ENCODE results near the gene ATM.
"Not testable (repeated sequence)": the region's sequence is repeated elsewhere in the genome, so short reads cannot be mapped to it uniquely, and the experiment has no call there.

The ATM gene

DNA sequence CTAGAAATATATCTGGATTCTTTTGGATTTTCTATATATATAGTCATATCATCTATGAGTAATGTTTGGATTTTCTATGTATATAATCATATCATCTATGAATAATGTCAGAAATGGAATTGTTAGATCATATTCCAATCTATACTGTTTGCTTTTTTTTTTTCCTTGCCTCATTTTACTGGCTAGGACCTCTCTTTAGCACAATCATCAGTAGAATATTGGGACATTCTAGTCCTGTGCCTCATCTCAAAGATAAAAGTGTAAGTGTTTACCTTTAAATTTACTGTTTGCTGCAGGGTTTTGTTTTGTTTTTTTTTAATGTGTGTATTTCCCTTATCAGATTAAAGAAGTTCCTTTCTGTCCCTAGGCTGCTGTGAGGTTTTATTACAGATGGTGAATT, 147.4 kb downstream of the ATM start:
- DNase-seq (ENCODE audit: low spot score): no peak

- DNase-seq (ENCODE audit: low spot score): no peak
Measured at GRCh38 chr11:108370990-108371389, 148.1 kb downstream of the ATM start.

DNA sequence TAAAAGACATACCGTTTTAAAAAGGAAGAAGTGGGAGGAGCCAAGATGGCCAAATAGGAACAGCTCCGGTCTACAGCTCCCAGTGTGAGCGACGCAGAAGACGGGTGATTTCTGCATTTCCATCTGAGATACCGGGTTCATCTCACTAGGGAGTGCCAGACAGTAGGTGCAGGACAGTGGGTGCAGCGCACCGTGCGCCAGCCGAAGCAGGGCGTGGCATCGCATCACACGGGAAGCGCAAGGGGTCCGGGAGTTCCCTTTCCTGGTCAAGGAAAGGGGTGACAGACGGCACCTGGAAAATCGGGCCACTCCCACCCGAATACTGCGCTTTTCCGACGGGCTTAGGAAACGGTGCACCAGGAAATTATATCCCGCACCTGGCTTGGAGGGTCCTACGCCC, 150.6 kb downstream of the ATM start:
- DNase-seq (ENCODE audit: low spot score): not testable (repeated sequence)

GRCh38 chr11:108388576-108388975, 165.7 kb downstream of the ATM start:
- DNase-seq (ENCODE audit: low spot score): no peak

DNA sequence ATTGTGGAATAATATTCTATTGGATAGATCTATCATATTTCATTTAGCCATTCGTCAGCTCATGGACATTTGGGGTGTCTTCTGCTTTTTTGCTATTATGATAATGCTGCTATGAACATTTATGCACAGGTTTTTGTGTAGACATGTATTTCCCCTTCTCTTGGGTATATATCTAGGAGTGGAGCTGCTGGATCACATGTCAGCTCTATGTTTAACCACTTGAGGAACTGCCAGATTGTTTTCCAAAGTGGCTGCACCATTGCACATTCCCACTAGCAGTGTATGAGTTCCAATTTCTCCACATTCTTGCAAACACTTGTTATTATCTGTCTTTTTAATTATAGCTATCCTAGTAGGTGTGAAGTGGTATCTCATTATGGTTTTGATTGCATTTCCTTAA, 169.5 kb downstream of the ATM start:
- DNase-seq (ENCODE audit: low spot score): no peak

DNA sequence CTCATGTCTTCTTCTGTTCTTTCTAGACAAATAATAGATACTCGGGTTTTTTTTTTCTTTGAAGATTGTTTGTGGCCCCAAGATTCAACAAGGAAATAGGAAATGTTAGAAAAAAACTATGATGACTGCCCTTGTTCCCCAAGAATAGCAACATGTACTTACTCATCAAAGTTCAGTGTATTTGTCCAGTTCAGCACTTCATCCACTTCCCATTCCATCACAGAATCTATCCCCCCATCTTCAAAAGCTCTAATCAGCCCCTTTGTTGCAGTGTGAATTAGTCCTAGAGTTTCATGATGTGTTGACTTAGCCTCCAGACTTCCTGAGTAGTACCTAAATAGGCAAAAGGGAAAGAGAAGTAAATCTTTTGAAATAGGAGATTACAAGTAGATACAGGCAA, 170.2 kb downstream of the ATM start:
- DNase-seq (ENCODE audit: low spot score): no peak

GRCh38 chr11:108394744-108395284, 171.9 kb downstream of the ATM start:
- DNase-seq (ENCODE audit: low spot score): no peak

- not testable (repeated sequence) for DNase-seq (ENCODE audit: low spot score)
Measured at GRCh38 chr11:108396672-108397071, 173.8 kb downstream of the ATM start.

GRCh38 chr11:108398439-108398838, 175.6 kb downstream of the ATM start:
- DNase-seq (ENCODE audit: low spot score): no peak

DNA sequence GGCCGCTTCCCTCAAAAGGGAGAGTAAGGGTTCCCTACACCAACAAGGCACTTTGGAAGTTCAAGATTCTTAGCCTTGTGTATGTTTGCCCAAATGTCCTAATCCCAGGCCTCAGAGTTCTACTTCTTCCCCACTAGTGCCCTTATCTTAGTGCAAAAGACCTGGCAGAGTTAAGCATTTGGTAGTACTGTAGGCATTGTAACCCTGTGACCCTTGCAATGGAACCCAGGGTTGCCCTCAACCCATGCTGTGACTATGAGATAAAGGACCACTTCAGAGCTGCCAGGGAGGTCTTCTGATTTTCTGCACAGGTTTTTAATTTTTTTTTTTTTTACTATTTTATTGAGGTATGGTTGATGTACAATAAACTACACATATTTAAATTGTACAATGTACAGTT, 179.4 kb downstream of the ATM start:
- no peak for DNase-seq (ENCODE audit: low spot score)

DNA sequence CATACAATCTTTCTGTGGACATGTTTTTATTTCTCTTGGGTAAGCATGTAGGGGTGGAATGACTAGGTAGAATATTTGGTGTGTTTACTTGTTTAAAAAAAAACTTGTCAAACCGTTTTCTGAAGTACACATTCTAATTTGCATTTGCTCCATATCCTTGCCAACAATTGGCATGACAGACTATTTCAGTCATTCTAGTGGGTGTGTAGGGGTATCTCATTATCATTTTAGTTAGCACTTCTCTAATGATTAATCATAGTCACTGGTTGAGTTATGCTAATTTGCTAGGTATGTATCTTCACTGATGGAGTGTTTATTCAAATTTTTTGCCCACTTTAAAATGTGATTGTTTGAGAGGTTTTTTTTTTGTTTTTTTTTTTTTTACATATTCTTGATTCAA, 180.2 kb downstream of the ATM start:
- no peak for DNase-seq (ENCODE audit: low spot score)

DNA sequence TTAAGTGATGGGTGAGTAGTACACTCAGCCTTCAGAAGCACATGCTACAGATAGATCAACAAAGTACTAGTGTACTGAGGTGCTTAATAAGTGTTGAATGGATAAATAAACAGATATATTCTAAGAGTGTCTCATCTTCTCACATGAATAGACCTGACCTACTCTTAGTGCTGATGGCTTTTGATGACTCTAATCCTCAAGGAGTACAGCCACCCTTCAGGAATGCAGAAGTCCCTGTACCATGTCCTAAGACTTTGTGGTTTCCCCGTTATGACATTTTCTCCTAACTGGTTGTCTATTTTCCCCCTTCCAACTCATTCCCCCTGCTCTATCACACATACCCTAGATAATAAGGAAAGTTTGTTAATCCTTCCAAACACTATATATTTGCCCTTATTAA, 182.8 kb downstream of the ATM start:
- no peak for DNase-seq (ENCODE audit: low spot score)

DNA sequence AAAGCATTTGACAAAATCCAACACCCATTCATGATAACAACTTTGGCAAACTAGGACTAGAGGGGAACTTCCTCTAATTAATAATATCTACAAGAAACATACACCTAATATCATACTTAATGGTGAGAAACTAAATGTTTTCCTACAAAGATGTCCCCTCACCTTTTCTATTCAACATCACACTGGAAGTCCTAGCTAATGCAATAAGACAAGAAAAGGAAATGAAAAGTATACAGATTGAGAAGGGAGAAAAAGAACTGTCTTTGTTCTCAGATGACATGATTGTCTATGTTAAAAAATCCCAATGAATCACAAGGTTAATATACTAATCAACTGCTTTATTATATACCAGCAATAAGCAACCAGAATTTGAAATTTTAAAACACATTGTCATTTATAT, 192.1 kb downstream of the ATM start:
- DNase-seq (ENCODE audit: low spot score): no peak

DNA sequence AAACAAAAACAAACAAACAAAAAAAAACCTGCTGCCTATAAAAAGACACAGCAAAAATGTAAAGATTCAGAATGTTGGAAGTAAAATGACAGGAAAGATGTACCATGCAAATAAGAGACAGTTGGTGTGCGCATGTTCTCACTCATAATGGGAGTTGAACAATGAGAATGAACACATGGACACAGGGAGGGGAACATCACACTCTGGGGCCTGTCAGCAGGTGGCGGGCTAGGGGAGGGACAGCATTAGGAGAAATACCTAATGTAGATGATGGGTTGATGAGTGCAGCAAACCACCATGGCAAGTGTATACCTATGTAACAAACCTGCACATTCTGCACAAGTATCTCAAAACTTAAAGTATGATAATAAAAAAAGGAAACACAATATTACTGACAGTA, 194.7 kb downstream of the ATM start:
- DNase-seq (ENCODE audit: low spot score): not testable (repeated sequence)

Data from COLO829 (cell line).